IPS-NIHi7 (cell line): ENCODE data around the gene CTSC.

ENCODE experiments used
- DNase-seq: peaks from one replicate; pipeline ENCODE4 v3.0.0; 2012; ENCODE audit warnings: mixed read lengths; ENCODE audit errors: extremely low spot score

CTSC gene

GRCh38 chr11:88337181-88337986 lies at the start of gene CTSC:
CTSC (minus strand) TSS chr11:88337736; CDS start chr11:88337672, 64 bp downstream.
- peak; percentile 87 for DNase-seq

GRCh38 chr11:88384669-88385005 lies 47.1 kb upstream of the CTSC start:
- DNase-seq = no peak

- no peak for DNase-seq
Observed at GRCh38 chr11:88384004-88384668, 46.6 kb upstream of the CTSC start.

GRCh38 chr11:88383447-88383846 lies 45.9 kb upstream of the CTSC start:
- DNase-seq = no peak

GRCh38 chr11:88379130-88379529 lies 41.6 kb upstream of the CTSC start:
- no peak for DNase-seq

- DNase-seq = no peak
Observed at GRCh38 chr11:88378422-88379066, 41.0 kb upstream of the CTSC start.

- DNase-seq = no peak
Observed at GRCh38 chr11:88377646-88378045, 40.1 kb upstream of the CTSC start.

GRCh38 chr11:88377144-88377543 lies 39.6 kb upstream of the CTSC start:
- no peak for DNase-seq

- no peak for DNase-seq
Observed at GRCh38 chr11:88375927-88376470, 38.5 kb upstream of the CTSC start.

- DNase-seq = no peak
Observed at GRCh38 chr11:88370782-88371181, 33.2 kb upstream of the CTSC start.

GRCh38 chr11:88367310-88367709 lies 29.8 kb upstream of the CTSC start:
- no peak for DNase-seq

GRCh38 chr11:88363648-88364065 lies 26.1 kb upstream of the CTSC start:
- no peak for DNase-seq

- no peak for DNase-seq
Observed at GRCh38 chr11:88363004-88363403, 25.5 kb upstream of the CTSC start.

- no peak for DNase-seq
Observed at GRCh38 chr11:88360141-88360540, 22.6 kb upstream of the CTSC start.

- no peak for DNase-seq
Observed at GRCh38 chr11:88359541-88359940, 22.0 kb upstream of the CTSC start.

- no peak for DNase-seq
Observed at GRCh38 chr11:88359114-88359513, 21.6 kb upstream of the CTSC start.

- no peak for DNase-seq
Observed at GRCh38 chr11:88358040-88358431, 20.5 kb upstream of the CTSC start.

- no peak for DNase-seq
Observed at GRCh38 chr11:88357323-88358039, 19.9 kb upstream of the CTSC start.

- no peak for DNase-seq
Observed at GRCh38 chr11:88355887-88356286, 18.4 kb upstream of the CTSC start.

- no peak for DNase-seq
Observed at GRCh38 chr11:88354912-88355311, 17.4 kb upstream of the CTSC start.

GRCh38 chr11:88353835-88354496 lies 16.4 kb upstream of the CTSC start:
- DNase-seq = no peak
